ENCODE measurements around the gene ATP23. TPM values are rescaled to one million over a fixed set of nuclear protein-coding genes. Genes with fewer than 3 reads are reported as not detected.

The ATP23 gene
- total RNA-seq, 1 donor from 2014 or later: 5.4 TPM

DNA sequence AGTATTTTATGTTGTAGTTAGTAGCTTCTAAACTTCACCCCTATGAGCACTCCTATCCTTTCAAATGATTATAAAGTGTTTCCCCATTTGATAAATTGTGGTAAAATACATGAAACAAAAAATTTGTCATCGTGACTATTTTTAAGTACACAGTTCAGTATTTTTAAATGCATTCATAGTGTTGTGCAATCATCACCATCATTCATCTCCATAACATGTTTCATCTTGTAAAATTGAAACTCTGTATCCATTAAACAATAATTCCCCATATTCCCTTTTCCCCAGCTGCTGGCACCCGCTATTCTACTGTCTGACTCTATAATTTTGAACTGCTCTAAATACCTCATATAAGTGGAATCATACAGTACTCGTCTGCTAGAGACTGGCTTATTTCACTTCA is 52.5 kb downstream of the ATP23 start:
- H3K4me1 ChIP-seq: no peaks in the 10 kb centered on the region
- no peaks in the 10 kb centered on the region for H3K36me3 ChIP-seq
- H3K27me3 ChIP-seq (ENCODE audit: low read depth): no peaks in the 10 kb centered on the region
- peaks cover 18% of the 10 kb centered on the region for H3K9me3 ChIP-seq
- no peak for DNase-seq
- ATAC-seq: no peak
- TF ChIP-seq, protein P1, sequence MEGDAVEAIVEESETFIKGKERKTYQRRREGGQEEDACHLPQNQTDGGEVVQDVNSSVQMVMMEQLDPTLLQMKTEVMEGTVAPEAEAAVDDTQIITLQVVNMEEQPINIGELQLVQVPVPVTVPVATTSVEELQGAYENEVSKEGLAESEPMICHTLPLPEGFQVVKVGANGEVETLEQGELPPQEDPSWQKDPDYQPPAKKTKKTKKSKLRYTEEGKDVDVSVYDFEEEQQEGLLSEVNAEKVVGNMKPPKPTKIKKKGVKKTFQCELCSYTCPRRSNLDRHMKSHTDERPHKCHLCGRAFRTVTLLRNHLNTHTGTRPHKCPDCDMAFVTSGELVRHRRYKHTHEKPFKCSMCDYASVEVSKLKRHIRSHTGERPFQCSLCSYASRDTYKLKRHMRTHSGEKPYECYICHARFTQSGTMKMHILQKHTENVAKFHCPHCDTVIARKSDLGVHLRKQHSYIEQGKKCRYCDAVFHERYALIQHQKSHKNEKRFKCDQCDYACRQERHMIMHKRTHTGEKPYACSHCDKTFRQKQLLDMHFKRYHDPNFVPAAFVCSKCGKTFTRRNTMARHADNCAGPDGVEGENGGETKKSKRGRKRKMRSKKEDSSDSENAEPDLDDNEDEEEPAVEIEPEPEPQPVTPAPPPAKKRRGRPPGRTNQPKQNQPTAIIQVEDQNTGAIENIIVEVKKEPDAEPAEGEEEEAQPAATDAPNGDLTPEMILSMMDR (IDR thresholded peaks at IDR 0.05): no peak
- intact Hi-C loops (cut with DNase I): no loop called here
- no peak overlapping the region for H3K4me3 ChIP-seq
- H3K27ac ChIP-seq: no peak overlapping the region

DNA sequence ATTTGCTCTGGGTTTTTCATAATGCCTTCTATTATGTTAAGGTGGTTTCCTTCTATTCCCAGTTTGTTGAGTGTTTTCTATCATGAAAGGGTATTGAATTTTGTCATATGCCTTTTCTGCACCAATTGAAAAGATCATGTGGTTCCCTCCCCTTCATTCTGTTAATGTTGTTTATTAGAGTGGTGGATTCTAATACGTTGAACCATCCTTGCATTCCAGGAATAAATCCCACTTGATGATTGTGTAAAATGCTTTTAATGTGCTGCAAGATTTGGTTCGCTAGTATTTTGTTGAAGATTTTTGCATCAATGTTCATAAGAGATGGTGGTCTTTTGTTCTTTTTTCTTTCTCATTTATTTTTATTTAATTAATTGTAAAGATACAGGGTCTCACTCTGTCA is 55.2 kb downstream of the ATP23 start:
- Histone ChIP-seq H3K4me3 (no peak overlapping the region), H3K27ac (no peak overlapping the region), H3K9me3 (peaks cover 26% of the 10 kb centered on the region), H3K36me3 (no peaks in the 10 kb centered on the region), H3K4me1 (no peaks in the 10 kb centered on the region), H3K27me3 (ENCODE audit: low read depth) (no peaks in the 10 kb centered on the region)
- no peak for ATAC-seq
- no peak for DNase-seq
- TF ChIP-seq, protein P1 (IDR thresholded peaks at IDR 0.05): no peak
- intact Hi-C loops (cut with DNase I): no loop called here

DNA sequence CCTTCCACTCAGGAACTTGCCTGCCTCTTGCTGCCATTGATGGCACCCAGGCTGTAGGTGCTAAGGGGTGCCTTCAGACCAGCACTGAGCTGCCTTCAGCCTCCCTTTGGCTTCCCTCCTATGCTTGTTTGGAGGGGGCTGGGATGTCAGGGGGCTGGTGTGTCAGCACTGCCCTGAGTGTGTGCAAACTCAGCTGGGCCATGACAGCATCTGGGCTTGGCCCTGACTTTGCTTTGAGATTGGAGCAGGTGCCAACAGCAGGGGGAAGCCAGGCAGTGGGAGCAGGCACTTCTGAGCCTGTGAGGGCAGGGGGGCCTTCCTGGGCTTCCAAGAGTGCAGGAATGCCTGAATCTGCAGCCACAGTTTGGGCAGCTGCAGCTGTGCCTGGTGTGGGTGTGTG is 56.9 kb downstream of the ATP23 start:
- TF ChIP-seq, protein P1 (IDR thresholded peaks at IDR 0.05): no peak
- Histone ChIP-seq H3K4me3 (no peak overlapping the region), H3K4me1 (no peaks in the 10 kb centered on the region), H3K27me3 (ENCODE audit: low read depth) (no peaks in the 10 kb centered on the region), H3K27ac (no peak overlapping the region), H3K9me3 (peaks cover 26% of the 10 kb centered on the region), H3K36me3 (no peaks in the 10 kb centered on the region)
- ATAC-seq (no peak), DNase-seq (no peak)
- intact Hi-C loops (cut with DNase I): no loop called here

DNA sequence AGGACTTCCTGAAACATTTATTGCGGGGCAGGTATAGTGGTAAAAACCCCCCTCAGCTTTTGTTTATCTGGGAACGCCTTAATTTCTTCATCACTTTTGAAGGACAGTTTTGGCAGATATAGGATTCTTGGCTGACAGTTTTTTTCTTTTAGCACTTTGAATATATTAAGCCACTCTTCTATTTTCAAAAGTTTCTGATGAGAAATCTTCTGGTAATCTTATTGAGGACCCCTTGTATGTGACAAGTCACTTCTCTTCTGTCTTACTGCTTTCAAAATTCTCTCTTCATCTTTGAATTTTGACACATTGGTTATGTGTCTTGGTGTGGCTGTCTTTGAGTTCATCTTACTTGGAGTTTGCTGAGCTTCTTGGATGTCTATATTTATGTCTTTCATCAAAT is 59.1 kb downstream of the ATP23 start:
- no peak overlapping the region for H3K27ac ChIP-seq
- H3K27me3 ChIP-seq (ENCODE audit: low read depth): no peaks in the 10 kb centered on the region
- no peak overlapping the region for H3K4me3 ChIP-seq
- ATAC-seq: no peak
- TF ChIP-seq, protein P1 (IDR thresholded peaks at IDR 0.05): no peak
- intact Hi-C loops (cut with DNase I): no loop called here
- peaks cover 26% of the 10 kb centered on the region for H3K9me3 ChIP-seq
- no peak for DNase-seq
- no peaks in the 10 kb centered on the region for H3K36me3 ChIP-seq
- H3K4me1 ChIP-seq: no peaks in the 10 kb centered on the region

DNA sequence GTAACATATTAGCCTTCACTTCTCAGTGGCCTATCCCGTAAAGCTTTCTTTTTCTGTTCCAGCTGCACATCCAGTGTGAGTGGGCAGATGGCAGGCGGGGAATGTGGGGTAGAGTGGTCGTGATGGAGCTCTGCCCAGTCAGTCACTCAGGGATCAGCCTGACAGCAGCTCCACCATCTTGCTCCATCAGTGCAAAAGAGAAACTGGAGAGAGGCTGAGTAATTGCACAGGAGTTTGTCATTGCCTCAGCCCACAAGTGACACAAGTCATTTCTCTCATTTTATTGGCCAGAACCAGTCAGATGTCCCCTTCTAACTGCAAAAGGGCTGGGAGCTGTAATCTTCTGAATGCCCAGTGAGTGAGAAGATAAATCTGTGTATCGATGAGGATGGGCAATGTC is 66.5 kb downstream of the ATP23 start:
- Histone ChIP-seq H3K27ac (no peak overlapping the region), H3K27me3 (ENCODE audit: low read depth) (no peaks in the 10 kb centered on the region), H3K9me3 (no peaks in the 10 kb centered on the region), H3K4me1 (no peaks in the 10 kb centered on the region), H3K4me3 (no peak overlapping the region), H3K36me3 (no peaks in the 10 kb centered on the region)
- DNase-seq (no peak), ATAC-seq (no peak)
- TF ChIP-seq, protein P1 (IDR thresholded peaks at IDR 0.05): no peak
- intact Hi-C loops (cut with DNase I): no loop called here

DNA sequence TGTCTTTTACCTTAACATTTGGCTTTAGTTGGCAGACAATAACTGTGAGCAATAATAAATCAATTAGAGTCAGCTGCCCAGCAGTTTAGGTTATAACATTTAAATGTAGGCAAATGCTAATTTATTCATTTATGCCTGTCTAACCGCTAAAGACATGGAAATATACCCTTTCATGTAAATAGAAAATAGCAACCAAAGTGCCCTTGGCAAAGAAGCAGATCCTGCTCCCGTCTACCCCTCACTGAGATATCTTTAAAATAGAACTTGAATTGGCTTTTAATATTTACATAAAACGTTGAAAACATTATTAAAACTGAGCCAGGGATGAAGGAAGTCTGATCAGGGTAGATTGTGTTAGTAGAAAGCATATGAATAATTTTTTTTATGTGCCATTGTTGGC is 67.3 kb downstream of the ATP23 start:
- Histone ChIP-seq H3K4me3 (no peak overlapping the region), H3K4me1 (no peaks in the 10 kb centered on the region), H3K27me3 (ENCODE audit: low read depth) (no peaks in the 10 kb centered on the region), H3K27ac (no peak overlapping the region), H3K36me3 (no peaks in the 10 kb centered on the region), H3K9me3 (no peaks in the 10 kb centered on the region)
- intact Hi-C loops (cut with DNase I): no loop called here
- TF ChIP-seq, protein P1 (IDR thresholded peaks at IDR 0.05): no peak
- DNase-seq (no peak), ATAC-seq (no peak)
